Muscle of back (tissue), 11 donors: Measurements from ENCODE around the gene PGAP2. TPM values are rescaled to one million over a fixed set of nuclear protein-coding genes. Genes with fewer than 3 reads are reported as not detected.
A peak's percentile ranks its signal among the peaks of the same experiment; 100 is the strongest.
"Not testable (repeated sequence)": the region's sequence is repeated elsewhere in the genome, so short reads cannot be mapped to it uniquely, and the experiment has no call there.

Experiments
- DNase-seq, 3 donors: peaks; one replicate each; pipeline versions ENCODE4 v3.0.0 to v3.0.0-alpha.2; 2013
- polyA plus RNA-seq, 10 donors: library from polyadenylated mRNA; unstranded; fragments of 120-200 nt; gene quantifications; one replicate each; pipeline ENCODE4 v1.2.1, GENCODE V29; 2013; ENCODE audit not compliant: insufficient read length in 10 of 10

PGAP2 gene
- polyA plus RNA-seq, 10 donors = 15.7 to 28.1 (median 20.5) TPM

GRCh38 chr11:3802011-3802790 is 6.2 kb upstream of the PGAP2 start:
- peak in 1 of 3 donors; percentile 33 for DNase-seq

GRCh38 chr11:3803726-3804495 is 4.4 kb upstream of the PGAP2 start:
- peak in 1 of 3 donors; percentile 46 for DNase-seq

GRCh38 chr11:3808861-3809623 is 682 bp downstream of the PGAP2 start:
- DNase-seq = peak in 1 of 3 donors; percentile 42

- no peak for DNase-seq
Measured at GRCh38 chr11:3809624-3809928, 1.2 kb downstream of the PGAP2 start.

GRCh38 chr11:3810446-3810845 is 2.1 kb downstream of the PGAP2 start:
- DNase-seq = no peak

GRCh38 chr11:3810951-3811350 is 2.6 kb downstream of the PGAP2 start:
- no peak for DNase-seq

GRCh38 chr11:3814832-3815231 is 6.5 kb downstream of the PGAP2 start:
- not testable (repeated sequence) for DNase-seq

- no peak for DNase-seq
Measured at GRCh38 chr11:3815845-3816244, 7.5 kb downstream of the PGAP2 start.

GRCh38 chr11:3816673-3817072 is 8.3 kb downstream of the PGAP2 start:
- DNase-seq = no peak

- DNase-seq = no peak
Measured at GRCh38 chr11:3817181-3817800, 8.9 kb downstream of the PGAP2 start.

GRCh38 chr11:3820971-3821370 is 12.6 kb downstream of the PGAP2 start:
- no peak for DNase-seq

GRCh38 chr11:3822312-3822711 is 14.0 kb downstream of the PGAP2 start:
- DNase-seq = no peak

GRCh38 chr11:3823303-3823702 is 14.9 kb downstream of the PGAP2 start:
- DNase-seq = no peak

GRCh38 chr11:3823762-3824506 is 15.6 kb downstream of the PGAP2 start:
- DNase-seq = no peak

GRCh38 chr11:3824714-3825472 is 16.5 kb downstream of the PGAP2 start:
- DNase-seq = peak in 1 of 3 donors; percentile 48

- DNase-seq = no peak
Measured at GRCh38 chr11:3825473-3826154, 17.3 kb downstream of the PGAP2 start.

GRCh38 chr11:3826721-3827120 is 18.4 kb downstream of the PGAP2 start:
- no peak for DNase-seq

- no peak for DNase-seq
Measured at GRCh38 chr11:3827434-3828186, 19.2 kb downstream of the PGAP2 start.

- DNase-seq = no peak
Measured at GRCh38 chr11:3830088-3830487, 21.7 kb downstream of the PGAP2 start.
